KOPT-K1 (cell line): ENCODE results near the gene SORL1-AS1.

Source experiments
- H3K27ac ChIP-seq: fragments of 200-600 bp; sonication (generic); 2 replicates; pipeline ENCODE4 v1.5.1; 2016; ENCODE audit warnings: antibody characterized with exemption, mild to moderate bottlenecking, low read depth, low read length; ENCODE audit not compliant: poor library complexity, severe bottlenecking
- H3K36me3 ChIP-seq: fragments of 200-600 bp; sonication (generic); 2 replicates; pipeline ENCODE4 v1.5.1; 2017; ENCODE audit warnings: antibody characterized with exemption, mild to moderate bottlenecking, low read length, moderate library complexity; ENCODE audit not compliant: insufficient read depth
- H3K9me3 ChIP-seq: fragments of 200-600 bp; sonication (generic); 2 replicates; pipeline ENCODE4 v1.5.1; 2017; ENCODE audit warnings: antibody characterized with exemption, low read length, mild to moderate bottlenecking; ENCODE audit not compliant: insufficient read depth, poor library complexity, severe bottlenecking

The SORL1-AS1 gene

GRCh38 chr11:121449626-121450025 lies 3.1 kb downstream of the SORL1-AS1 start:
- Histone ChIP-seq H3K27ac (no peak overlapping the region), H3K9me3 (peaks cover 7% of the 10 kb centered on the region), H3K36me3 (no peaks in the 10 kb centered on the region)

DNA sequence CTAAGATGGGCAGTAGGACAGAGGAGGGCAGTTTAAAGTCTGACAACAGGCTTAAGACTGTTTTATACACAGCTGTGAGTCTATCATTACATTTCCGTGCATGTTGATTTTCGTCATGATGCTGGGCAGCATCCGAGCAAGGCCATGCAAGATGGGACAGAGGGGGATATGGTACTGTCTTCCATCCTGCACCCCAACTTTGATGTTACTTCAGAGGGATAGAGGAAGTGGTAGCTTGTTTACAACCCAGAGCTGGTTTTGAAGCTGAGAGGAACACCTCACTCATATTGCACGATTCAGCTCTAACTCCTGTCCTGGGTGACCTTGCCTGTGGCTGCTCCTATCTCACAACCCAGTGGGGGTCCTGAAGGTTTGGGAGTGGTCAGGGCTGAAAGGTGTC lies 3.6 kb downstream of the SORL1-AS1 start:
- Histone ChIP-seq H3K36me3 (no peaks in the 10 kb centered on the region), H3K9me3 (peaks cover 7% of the 10 kb centered on the region), H3K27ac (no peak overlapping the region)

GRCh38 chr11:121448431-121448941 lies 4.3 kb downstream of the SORL1-AS1 start:
- H3K36me3 ChIP-seq: no peaks in the 10 kb centered on the region

DNA sequence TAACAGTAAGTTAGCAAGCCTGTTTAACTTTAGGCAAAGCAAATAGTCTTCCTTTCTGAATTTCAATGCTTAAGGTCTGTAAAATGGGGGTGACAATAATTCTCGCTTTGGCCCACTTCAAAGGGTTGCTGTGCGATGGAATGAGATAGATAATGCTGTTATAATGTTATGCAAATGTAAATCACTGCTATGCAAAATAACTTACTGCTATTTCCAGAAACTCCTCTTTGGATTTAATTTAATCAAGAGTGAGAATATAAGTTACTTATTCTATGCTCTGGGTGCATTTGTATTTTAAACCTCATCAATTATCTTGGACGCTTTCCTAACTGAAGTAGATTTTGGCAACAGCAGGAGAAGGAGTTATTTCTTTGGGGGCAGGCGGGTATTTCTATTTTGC lies 4.8 kb downstream of the SORL1-AS1 start:
- no peak overlapping the region for H3K27ac ChIP-seq
- no peaks in the 10 kb centered on the region for H3K36me3 ChIP-seq
- H3K9me3 ChIP-seq: peaks cover 7% of the 10 kb centered on the region

More at GRCh38 chr11:121448431-121448941, 4.3 kb downstream of the SORL1-AS1 start:
- peaks cover 7% of the 10 kb centered on the region for H3K9me3 ChIP-seq
- H3K27ac ChIP-seq: no peak overlapping the region

GRCh38 chr11:121446752-121447156 lies 6.0 kb downstream of the SORL1-AS1 start:
- Histone ChIP-seq H3K27ac (no peak overlapping the region), H3K36me3 (no peaks in the 10 kb centered on the region), H3K9me3 (peaks cover 7% of the 10 kb centered on the region)

- Histone ChIP-seq H3K36me3 (no peaks in the 10 kb centered on the region), H3K9me3 (peaks cover 7% of the 10 kb centered on the region), H3K27ac (no peak overlapping the region)
Observed at GRCh38 chr11:121445071-121445768, 7.5 kb downstream of the SORL1-AS1 start.

- Histone ChIP-seq H3K9me3 (peaks cover 7% of the 10 kb centered on the region), H3K27ac (no peak overlapping the region), H3K36me3 (no peaks in the 10 kb centered on the region)
Observed at GRCh38 chr11:121444526-121444925, 8.2 kb downstream of the SORL1-AS1 start.

DNA sequence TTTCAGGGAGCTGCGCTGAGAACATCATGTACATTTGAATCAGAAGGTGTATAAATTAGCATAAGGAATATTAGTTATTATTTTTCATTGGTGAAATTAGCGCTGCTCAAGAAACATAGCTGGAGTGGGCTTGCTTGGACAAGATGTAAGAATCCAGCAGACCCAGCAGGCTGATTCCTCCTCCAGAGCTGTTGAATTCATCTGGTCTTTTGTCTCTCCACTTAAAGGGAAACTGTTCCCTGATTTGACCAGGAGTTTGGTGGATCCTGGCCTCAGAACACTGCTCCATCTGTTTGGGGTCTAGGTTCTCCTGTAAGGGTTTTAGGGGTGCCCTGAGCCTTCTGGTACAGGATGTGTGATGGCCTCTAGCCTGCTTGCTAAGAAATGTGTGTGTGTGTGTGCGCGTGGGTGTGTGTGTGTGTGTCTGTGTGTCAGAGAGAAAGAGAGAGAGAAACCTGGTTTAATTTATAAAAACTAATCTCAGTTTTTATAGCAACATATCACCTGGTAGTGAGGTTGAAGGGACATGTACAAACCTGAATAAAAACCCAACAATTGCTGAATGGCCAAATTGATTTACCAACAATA lies 9.0 kb downstream of the SORL1-AS1 start:
- Histone ChIP-seq H3K27ac (no peak overlapping the region), H3K36me3 (no peaks in the 10 kb centered on the region), H3K9me3 (peaks cover 2% of the 10 kb centered on the region)

- Histone ChIP-seq H3K9me3 (no peaks in the 10 kb centered on the region), H3K36me3 (no peaks in the 10 kb centered on the region), H3K27ac (no peak overlapping the region)
Observed at GRCh38 chr11:121441521-121441920, 11.2 kb downstream of the SORL1-AS1 start.

DNA sequence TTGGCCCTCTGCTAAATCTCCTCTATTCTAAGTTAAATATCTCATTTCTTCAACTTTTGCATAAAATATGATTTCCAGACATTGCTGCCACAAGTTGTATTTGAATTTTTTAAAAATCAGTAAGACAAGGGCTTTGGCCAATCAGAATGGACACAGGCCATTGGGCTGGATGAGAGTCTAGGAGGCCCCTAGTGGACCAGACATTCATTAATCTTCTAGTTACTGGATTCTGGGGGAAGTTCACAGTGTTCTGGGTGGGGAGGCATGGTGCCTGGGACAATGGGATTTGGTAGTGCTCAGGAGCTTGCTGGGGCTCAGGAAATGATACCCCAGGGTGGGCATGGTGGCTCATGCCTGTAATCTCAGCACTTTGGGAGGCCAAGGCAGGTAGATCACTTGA lies 13.0 kb downstream of the SORL1-AS1 start:
- H3K36me3 ChIP-seq: no peaks in the 10 kb centered on the region
- H3K9me3 ChIP-seq: no peaks in the 10 kb centered on the region

DNA sequence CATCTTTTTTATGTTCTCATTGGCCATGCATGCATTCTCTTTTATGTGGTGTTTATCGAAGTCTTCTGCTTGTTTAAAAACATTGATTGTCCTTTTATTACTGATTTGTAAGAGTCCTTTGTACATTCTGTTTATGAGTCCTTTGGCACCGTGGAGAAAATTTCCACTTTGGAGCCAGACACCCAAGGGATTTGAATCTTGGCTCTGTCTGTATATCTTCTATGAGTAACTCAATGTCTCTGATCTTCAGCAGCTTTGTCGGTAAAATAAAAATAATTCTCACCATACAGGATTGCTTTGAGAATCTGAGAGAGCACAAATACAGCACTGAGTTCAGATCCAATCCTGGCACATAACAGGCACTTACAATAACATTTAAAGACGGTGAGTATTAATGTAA lies 13.4 kb downstream of the SORL1-AS1 start:
- no peaks in the 10 kb centered on the region for H3K9me3 ChIP-seq
- no peaks in the 10 kb centered on the region for H3K36me3 ChIP-seq
- no peak overlapping the region for H3K27ac ChIP-seq

More for the DNA sequence above, 13.0 kb downstream of the SORL1-AS1 start:
- H3K27ac ChIP-seq: no peak overlapping the region

GRCh38 chr11:121437686-121438078 lies 15.1 kb downstream of the SORL1-AS1 start:
- H3K9me3 ChIP-seq: no peaks in the 10 kb centered on the region
- H3K36me3 ChIP-seq: no peaks in the 10 kb centered on the region
- H3K27ac ChIP-seq: no peak overlapping the region

- Histone ChIP-seq H3K9me3 (no peaks in the 10 kb centered on the region), H3K27ac (no peak overlapping the region)
Observed at GRCh38 chr11:121437018-121437685, 15.6 kb downstream of the SORL1-AS1 start.

GRCh38 chr11:121435551-121436511 lies 16.9 kb downstream of the SORL1-AS1 start:
- Histone ChIP-seq H3K27ac (no peak overlapping the region), H3K9me3 (no peaks in the 10 kb centered on the region), H3K36me3 (no peaks in the 10 kb centered on the region)

More at GRCh38 chr11:121437018-121437685, 15.6 kb downstream of the SORL1-AS1 start:
- no peaks in the 10 kb centered on the region for H3K36me3 ChIP-seq
